GM21529 (cell line): Measurements from ENCODE around the gene SMARCA2.
A peak's percentile ranks its signal among the peaks of the same experiment; 100 is the strongest.

Experiments used
- ATAC-seq: cut with Tn5 transposase; IDR thresholded peaks from one replicate; pipeline ENCODE4 v1.9.1; 2021; ENCODE audit not compliant: unreplicated experiment

Gene SMARCA2

DNA sequence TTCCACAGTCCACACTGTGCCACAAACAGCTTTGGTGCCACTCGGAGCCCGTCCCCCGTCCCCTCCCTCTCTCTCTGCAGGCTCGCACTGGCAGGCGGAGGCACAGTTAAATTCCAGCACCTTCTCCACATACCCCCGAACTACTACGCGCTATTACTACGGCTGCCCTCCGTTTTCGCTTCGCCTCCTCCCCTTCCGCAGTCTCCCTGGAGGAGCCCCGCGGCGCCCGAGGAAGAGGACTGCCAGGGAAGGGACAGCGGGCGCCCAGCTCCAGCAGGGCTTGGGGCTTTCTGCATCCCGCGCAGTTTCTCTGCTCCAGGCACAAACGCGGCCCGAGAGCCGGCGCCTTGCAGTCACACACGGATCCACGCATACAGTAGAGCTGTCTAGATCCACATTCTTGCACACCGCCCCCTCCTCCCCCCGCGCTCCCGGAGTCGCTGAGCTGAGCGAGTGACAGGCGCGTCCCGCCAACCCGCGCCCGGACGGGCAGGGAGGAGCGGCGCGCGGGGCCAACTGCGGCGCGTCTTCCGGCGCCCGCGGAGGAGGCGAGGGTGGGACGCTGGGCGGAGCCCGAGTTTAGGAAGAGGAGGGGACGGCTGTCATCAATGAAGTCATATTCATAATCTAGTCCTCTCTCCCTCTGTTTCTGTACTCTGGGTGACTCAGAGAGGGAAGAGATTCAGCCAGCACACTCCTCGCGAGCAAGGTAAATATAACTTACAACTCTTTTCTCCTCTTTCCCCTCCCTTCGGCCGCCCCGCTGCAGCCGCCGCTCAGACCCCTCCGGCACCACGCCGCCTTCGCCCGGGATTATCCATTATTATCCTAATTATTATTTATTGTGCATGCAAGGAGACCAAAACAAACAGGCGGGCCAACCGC lies at the start of gene SMARCA2:
SMARCA2 (plus strand) TSS at position 652 of the 885 bp plus-strand sequence. CDS start 13,676 bp downstream, outside the sequence.
- ATAC-seq = peak; percentile 73

DNA sequence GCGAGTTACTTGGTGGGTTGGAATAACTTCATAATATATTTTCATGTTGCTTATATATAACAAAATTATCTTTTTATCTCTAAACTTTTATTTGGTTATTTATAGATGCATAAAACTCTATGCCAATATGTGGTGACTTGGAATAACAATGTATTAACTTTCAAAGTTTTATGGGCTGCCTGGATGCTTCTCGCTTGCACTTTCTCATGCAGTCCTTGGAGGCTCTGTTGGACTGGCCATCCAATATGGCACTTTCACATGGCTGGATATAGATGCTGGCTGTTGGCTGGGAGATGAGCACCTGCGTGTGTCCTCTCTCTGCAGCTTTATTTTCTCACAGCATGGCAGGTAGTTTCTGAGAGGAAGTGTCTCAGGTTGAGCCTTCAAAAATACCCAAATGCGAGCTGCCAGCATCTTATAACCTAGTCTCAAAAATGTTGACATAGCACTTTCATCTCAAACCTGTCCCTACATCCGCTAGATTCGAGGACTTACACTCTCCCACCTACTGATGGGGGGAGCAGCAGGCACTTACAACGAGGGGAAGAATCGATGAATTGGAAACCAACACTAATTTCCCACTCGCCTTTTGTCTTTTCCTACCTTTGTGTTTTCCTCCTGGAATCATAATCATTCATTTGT lies 48.3 kb upstream of the SMARCA2 start:
- no peak for ATAC-seq

DNA sequence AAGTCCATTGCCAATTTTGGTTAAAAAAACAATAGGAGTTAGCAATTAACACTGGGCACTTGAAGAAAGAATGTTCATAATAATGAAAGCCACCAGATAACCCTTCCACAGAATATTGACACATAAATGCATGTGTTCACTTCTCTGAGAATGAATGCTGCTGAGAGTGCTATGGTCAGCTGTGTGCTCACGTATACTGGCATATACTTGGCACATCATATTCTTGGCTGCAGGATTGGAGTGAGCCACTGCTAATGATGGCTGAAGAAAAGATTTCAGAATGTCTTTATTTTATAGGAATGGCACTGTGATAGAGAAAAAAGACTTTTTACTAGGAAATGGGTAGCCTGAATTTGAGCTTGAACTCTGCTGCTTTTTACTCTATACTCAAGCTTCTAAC lies 46.0 kb upstream of the SMARCA2 start:
- no peak for ATAC-seq

DNA sequence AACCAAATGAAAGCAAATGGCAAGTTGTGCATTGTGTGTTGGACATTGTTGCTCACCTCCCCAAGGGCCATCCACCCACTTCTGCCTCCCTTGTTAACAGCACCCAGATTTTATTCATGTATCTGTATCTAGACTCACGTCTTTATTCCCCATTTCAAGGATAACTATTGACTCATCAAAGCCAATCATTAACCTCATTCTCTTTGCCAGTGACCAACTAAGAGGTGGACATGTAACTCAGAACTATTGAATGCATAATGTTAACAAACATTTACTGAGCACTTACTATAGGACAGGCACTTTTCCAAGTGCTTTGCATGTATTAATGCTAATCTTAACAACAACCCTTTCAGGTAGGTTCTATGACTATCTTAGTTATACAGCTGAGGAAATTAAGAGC lies 45.2 kb upstream of the SMARCA2 start:
- ATAC-seq = no peak

DNA sequence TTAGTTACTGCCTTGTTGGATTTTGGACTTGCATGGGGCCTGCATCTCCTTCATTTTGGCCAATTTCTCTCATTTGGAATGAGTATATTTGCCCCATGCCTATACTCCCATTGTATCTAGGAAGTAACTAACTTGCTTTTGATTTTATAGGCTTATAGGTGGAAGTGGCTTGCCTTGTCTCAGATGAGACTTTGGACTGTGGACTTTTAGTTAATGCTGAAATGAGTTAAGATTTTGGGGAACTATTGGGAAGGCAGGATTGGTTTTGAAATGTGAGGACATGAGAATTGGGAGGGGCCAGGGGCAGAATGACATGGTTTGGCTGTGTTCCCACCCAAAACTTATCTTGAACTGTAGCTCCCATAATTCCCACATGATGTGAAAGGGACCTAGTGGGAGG lies 42.5 kb upstream of the SMARCA2 start:
- ATAC-seq = no peak

DNA sequence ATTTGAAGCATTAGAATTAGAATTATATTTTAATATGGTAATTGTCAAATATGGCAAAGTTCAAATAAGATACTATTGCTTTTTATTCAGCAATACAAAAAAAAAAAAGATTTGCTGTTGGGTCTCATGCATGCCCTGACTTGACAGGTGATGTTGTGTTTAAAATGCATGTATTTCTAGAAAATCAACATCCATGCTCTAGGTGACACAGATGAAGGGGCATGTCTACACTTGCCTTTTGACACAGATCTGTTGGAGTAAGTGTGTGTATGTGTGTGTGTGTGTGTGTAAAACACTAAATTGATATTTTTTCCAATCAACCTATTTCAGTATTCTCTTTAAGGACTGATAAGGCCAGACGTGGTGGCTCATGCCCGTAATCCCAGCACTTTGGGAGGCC lies 38.1 kb upstream of the SMARCA2 start:
- no peak for ATAC-seq

DNA sequence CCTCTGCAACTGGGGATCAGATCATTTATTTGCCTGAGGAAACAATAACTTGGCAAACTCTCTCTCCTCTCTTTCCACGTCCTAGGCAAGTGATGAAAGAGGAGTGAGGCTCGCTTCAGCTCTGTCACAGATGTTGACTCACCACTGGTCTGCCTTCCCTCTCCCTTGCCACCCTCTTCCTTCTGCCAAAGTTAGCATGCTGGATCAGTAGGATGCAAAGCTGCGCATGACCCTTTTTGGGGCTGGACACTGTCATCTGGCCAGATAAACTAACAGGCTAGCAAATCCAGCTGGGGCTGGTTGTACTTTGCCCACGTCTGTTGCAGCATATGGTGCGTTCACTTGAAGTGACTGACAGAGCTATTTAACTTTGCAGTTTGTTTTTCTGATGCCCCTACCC lies 36.2 kb upstream of the SMARCA2 start:
- ATAC-seq = no peak

DNA sequence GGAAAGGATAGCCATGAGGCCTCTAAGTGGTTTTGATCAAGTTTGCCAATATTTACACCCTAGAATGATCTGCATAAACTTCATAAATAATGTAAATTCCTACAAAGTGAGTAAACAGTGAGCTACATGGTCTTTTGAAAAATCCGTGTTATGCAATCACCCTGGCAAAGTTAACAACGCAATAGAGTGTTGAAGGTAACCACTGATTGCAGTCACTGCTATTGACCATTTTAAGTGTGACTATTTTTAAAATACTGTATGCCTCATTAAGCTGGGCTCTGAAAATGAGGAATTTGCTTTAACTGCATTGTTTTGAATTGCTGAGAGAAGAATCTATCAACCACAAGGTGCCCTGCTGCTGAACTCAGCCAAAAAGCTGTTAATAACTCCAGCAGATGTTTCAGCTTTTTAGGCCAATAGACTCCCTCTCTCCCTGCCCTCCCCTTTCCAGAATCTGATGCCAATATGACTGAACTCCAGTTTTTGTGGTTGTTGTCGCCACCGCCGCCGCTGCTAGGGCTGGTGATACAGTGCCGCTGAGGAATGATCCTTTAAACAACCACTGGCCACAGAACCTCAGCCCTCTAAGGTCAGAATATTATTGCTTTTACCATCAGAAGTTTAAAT lies 35.3 kb upstream of the SMARCA2 start:
- no peak for ATAC-seq

DNA sequence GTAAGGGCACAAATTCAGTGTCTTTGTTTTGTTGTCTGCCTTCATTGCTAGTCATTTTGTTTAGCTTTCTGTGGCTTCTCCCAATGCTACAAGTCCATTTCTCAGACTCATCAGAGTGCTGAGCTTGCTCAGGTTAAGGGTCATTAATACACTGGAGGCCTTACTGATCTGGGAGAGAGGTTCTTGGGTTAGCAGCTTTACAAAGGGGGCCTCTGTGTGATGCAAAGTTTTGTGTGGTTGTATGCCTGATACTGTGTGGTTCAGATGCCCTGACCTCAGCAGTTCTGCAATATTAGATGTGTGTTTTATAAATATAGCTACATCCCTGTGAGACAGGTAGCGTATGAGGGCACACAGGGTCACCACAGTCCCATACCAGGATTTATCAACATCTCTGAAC lies 34.8 kb upstream of the SMARCA2 start:
- ATAC-seq = no peak

DNA sequence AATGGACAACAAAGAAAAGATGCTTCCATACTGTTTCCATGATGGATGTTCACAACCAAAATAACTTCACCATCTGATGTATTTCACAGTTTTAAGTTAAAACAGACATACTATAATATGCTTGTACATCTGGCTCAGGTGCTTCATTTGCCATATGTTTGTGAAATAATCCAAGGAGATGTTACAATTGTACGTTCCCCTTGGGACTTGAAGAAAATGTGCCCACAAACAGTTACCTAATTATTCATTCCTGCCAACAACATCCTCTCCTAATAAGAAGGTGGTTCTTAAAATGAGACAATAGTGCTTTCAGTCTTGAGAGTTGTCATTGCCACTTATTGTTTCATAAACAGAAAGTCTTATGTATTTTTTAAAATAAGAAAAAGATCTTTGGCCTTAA lies 33.1 kb upstream of the SMARCA2 start:
- no peak for ATAC-seq

DNA sequence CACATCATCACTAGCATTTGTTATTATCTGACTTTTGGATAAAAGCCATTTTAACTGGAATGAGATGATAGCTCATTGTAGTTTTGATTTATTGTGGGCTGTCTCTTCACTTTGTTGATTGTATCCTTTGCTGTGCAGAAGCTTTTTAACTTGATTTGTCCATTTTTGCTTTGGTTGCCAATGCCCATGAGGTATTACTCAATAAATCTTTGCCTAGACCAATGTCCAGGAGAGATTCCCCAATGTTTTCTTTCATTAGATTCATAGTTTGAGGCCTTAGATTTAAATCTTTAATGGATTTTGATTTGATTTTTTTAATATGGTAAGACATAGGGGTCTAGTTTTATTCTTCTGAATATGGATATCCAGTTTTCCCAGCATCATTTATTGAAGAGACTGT lies 28.8 kb upstream of the SMARCA2 start:
- ATAC-seq = no peak

DNA sequence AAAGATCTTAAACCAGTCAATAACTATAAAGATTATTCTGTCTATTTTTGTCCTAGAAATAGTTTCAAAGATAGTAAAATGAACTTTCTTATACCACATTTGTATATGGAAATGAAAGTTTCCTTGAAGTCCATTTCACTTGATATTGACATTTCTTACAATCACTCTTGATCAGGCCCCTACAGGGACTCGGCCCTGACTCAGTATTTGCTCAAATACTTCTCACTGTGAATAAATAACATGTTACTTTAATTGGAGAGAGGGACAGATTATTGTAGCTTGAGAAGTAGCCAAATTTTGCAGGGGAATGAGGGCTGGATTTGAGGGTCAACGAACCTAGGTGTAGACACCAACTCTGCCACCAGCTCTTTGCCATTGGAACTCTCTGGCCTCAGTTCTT lies 25.6 kb upstream of the SMARCA2 start:
- ATAC-seq = no peak

DNA sequence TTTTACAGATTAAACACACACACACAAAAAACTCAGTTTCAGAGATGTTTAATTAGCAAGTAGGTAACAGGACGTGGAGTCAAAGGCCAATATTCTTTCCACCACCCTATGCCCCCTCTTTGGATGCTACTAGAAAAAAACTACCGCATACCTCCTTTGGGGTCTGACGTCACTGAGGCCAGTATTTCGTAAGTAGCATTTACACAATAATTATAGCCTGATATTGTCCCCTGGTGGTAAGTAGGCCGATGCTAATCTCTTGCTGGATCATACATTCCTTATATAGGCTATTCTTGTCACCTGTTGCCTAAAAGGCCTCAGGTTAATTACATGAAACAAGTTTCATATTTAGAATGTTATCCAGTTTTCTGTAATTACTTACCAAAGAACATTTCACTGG lies 21.0 kb upstream of the SMARCA2 start:
- ATAC-seq = no peak

DNA sequence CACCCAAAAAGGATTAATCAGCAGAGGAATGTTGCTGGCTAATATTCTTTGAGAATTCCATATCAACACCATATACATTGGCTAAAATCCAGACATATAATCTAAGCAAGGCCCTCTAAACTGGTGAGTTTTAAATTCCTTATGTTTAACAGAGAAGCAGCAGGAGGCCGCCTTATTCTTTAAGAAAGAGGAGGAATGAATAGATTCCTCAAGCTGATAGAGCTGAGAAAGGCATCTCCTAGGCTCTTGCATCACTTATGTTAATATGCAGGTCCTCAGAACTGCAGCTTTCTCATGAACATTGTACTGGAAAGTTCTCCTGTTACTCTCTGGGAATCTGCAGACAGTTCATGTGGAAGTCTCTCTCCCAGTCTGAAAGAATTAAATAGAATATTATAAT lies 20.1 kb upstream of the SMARCA2 start:
- ATAC-seq = no peak

DNA sequence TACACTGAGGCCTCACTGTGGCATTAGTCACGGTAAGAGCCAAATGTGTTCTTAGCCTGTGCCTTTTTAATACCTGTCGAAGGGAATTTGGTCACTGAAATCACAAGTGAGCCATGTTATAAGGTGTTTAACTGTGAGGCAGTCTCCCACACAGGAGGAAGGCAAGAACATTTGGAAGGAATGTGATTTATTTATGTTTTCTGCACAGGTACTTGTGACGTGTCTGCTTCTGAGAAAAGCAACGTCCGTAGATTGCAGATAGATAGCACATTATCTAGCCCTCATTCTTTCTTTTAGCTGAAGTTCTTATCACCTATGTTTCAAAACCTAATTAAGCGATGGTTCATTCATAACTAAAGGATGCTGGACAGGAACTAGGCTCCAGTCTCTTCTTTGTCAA lies 19.0 kb upstream of the SMARCA2 start:
- no peak for ATAC-seq

DNA sequence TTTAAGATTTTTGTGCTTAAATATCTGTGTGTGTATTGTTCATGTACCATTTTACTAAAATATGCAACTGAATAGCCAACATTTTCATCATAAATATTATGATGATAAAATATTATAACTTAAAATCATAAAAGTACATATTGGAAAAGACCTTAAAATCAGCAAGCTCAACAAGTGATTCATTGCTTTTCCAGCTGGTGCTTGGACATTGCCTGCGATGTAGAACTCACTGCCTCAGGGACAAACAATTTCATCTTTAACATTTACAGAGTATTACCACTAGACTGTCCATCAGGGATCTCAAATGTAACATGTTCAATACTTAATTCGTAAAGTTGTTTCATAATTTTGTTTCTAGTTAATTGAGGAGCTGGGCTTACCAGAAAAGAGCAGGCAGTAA lies 17.5 kb upstream of the SMARCA2 start:
- no peak for ATAC-seq

DNA sequence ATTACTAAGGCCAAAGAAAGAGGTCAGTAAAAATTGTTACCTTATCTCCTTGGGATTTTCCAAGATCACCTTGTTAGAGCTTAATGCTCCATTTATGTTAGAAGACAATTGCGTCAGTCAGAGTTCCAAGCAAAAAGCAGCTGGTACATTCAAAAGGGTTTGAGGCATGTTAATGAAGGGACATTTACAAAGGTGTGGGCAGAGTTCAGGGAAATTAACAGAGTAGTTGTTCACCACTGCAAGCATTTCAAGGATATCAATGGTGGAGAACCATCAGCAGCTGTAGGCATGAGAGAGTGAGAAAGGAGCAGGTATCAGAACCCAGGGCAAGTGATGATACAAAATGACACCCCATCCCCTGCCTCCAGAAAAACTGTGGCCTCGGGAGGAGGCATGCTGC lies 17.0 kb upstream of the SMARCA2 start:
- no peak for ATAC-seq

DNA sequence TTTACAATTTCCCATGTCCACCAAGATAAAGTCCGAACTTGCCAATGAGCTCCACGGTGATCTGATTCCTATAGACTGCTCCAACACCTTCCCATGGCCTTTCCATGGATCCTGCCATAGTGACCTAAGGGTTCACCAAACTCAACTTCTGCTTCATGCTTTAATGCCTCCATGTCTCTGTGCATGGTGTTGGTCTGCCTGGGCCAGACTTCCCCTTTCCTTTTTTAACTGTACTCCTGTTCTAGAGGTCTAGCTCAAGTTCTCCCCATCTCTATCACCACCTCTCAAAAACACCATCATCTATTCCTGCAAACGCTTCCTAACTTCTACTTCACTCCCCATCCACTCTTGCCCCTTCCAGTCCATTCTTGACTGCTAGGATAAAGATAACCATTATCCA lies 14.8 kb upstream of the SMARCA2 start:
- ATAC-seq = no peak

DNA sequence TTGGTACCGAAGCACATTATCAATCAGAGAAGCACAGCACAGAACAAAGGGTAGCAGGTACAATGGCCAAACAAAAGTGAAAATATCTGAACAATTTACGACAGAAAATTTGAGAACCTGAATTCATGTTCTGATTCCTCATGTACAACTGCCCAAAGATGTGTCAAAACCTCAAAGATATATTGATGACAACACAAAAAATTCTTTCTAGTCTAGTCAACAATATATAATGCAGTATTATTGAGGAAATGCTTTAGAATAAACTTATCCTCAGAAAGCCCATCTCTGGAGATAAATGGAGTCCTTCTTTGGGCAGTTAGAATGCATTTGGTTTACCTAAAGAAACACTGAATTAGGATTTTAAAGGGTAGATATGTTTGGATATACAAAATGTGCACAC lies 6.8 kb upstream of the SMARCA2 start:
- ATAC-seq = no peak

DNA sequence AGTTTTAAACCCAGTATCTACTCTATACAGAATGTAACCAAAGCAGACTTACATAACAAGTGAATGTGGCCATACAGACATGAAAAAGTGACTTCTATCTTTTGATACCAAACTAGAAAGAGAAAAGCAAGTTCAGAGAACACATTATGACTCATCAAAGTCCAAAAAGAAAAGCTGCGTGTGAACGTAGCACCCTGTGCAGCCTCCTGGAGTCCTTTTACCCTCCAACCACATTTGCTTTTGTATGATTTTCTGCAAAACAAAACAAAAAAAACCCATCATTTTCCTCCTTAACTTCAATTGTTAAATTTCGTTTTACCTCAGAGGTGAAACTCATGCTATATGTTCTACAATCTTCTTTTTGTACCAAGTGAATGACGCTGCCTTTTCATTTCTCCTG lies 2.8 kb upstream of the SMARCA2 start:
- ATAC-seq = peak; percentile 28

DNA sequence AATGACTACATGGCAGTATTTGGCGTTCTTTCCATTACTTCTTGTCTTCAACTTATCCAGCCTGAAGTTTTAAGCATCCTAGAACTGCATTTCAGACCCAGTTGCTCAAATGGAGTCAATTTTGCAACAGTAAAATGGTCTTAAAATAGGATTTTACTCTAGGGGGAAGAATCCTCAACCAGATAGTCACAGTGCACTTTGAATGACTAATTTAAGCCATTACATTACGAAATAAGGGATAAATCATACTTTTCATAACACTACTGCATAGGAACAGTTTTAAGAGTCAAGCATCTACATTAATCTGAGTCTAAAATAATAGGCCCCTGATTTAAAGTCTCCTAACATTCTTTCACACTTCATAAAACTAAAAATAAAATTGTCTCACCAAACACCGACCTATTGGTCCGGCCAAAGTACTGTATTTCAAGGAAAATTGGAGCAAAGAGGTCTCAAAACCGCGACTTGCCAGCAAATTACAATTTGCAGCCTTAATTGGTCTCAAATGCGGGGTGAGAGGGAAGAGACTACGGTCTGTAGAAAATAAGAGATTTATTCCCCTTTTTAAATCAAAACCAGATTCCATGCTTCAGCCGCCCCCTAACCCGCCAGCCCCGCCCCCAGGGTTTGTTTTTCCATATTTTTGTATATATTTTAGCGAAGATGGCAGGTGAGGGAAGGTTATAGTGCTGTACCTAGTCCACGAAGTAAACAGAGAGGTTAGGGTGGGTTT lies 1.2 kb upstream of the SMARCA2 start:
- no peak for ATAC-seq
